ENCODE results near the gene VPS4A. TPM values are rescaled to one million over a fixed set of nuclear protein-coding genes. Genes with fewer than 3 reads are reported as not detected.

Gene VPS4A
- total RNA-seq, 1 experiment from 2014 or later, result 31.4 TPM

- no peak for DNase-seq
- Mint-ChIP-seq H3K27me3 (ENCODE audit: unreplicated experiment) (no peaks in the 10 kb centered on the region), H3K27ac (ENCODE audit: unreplicated experiment) (no peak overlapping the region), H3K4me1 (ENCODE audit: low read depth, unreplicated experiment) (peaks cover 33% of the 10 kb centered on the region), H3K4me3 (ENCODE audit: low read depth, unreplicated experiment) (no peak overlapping the region), H3K9me3 (ENCODE audit: low read depth, unreplicated experiment) (no peaks in the 10 kb centered on the region), H3K36me3 (ENCODE audit: insufficient read depth, unreplicated experiment) (peaks cover 88% of the 10 kb centered on the region)
- intact Hi-C loops (cut with micrococcal nuclease; ENCODE audit: unreplicated experiment), result no loop called here
- TF ChIP-seq CTCF (IDR thresholded peaks at IDR 0.05; ENCODE audit: unreplicated experiment), result no peak
- CTCF ChIA-PET, result no interaction called here
- TSS peak; percentile 40 for BruUV-seq (replicated peaks)
Observed at GRCh38 chr16:69324585-69325253, 13.6 kb downstream of the VPS4A start.

GRCh38 chr16:69325784-69326171 is 14.6 kb downstream of the VPS4A start:
- peaks cover 91% of the 10 kb centered on the region for H3K36me3 Mint-ChIP-seq (ENCODE audit: insufficient read depth, unreplicated experiment)
- CTCF ChIA-PET, result interaction anchor here (1.0 kb wide), 1 partner anchor 10 kb away, joined by 8 read pairs; no protein-coding TSS in a partner anchor

GRCh38 chr16:69326172-69326873 is 15.2 kb downstream of the VPS4A start:
- Mint-ChIP-seq H3K9me3 (ENCODE audit: low read depth, unreplicated experiment) (no peaks in the 10 kb centered on the region), H3K27ac (ENCODE audit: unreplicated experiment) (no peak overlapping the region), H3K4me3 (ENCODE audit: low read depth, unreplicated experiment) (peak overlapping the region; percentile 15), H3K36me3 (ENCODE audit: insufficient read depth, unreplicated experiment) (peaks cover 89% of the 10 kb centered on the region), H3K27me3 (ENCODE audit: unreplicated experiment) (no peaks in the 10 kb centered on the region), H3K4me1 (ENCODE audit: low read depth, unreplicated experiment) (peaks cover 33% of the 10 kb centered on the region)
- TF ChIP-seq CTCF (IDR thresholded peaks at IDR 0.05; ENCODE audit: unreplicated experiment), result no peak
- CTCF ChIA-PET, result interaction anchor here (0.6 to 1.0 kb wide), 3 partner anchors 9 to 435 kb away, joined by 3 to 8 read pairs (median 4); no protein-coding TSS in a partner anchor
- no TSS peak for BruUV-seq (replicated peaks)
- intact Hi-C loops (cut with micrococcal nuclease; ENCODE audit: unreplicated experiment), result no loop called here
- no peak for DNase-seq

More at GRCh38 chr16:69325784-69326171, 14.6 kb downstream of the VPS4A start:
- peaks cover 33% of the 10 kb centered on the region for H3K4me1 Mint-ChIP-seq (ENCODE audit: low read depth, unreplicated experiment)
- H3K27ac Mint-ChIP-seq (ENCODE audit: unreplicated experiment), result no peak overlapping the region
- H3K4me3 Mint-ChIP-seq (ENCODE audit: low read depth, unreplicated experiment), result peak overlapping the region; percentile 15
- DNase-seq, result no peak
- H3K9me3 Mint-ChIP-seq (ENCODE audit: low read depth, unreplicated experiment), result no peaks in the 10 kb centered on the region
- BruUV-seq (replicated peaks), result no TSS peak
- no peak for TF ChIP-seq CTCF (IDR thresholded peaks at IDR 0.05; ENCODE audit: unreplicated experiment)
- H3K27me3 Mint-ChIP-seq (ENCODE audit: unreplicated experiment), result no peaks in the 10 kb centered on the region
- intact Hi-C loops (cut with micrococcal nuclease; ENCODE audit: unreplicated experiment), result no loop called here

DNA sequence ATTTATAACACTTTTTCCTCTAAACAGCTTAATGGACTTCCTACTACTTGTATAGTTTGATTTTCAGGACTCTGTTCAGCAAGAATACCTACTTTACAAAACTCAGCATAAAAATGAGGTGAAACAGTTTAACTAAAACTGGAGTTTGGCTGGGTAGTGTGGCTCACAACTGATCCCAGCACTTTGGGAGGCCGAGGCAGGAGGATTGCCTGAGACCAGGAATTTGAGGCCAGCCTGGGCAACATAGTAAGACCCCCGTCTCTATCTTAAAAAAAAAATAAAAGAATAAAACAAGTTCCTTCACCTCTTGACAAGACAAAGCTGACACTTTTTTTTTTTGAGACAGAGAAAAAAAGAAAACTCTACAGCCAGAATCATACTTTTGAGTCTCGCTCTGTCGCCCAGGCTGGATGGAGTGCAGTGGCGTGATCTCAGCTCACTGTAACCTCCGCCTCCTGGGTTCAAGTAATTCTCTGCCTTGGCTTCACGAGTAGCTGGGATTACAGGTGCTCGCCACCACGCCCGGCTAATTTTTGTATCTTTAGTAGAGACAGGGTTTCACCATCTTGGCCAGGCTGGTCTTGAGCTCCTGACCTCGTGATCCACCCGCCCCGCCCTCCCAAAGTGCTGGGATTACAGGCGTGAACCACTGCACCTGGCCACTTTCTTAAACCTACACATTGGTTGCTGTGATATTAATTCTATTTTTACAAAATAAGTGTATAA is 16.6 kb downstream of the VPS4A start:
- H3K36me3 Mint-ChIP-seq (ENCODE audit: insufficient read depth, unreplicated experiment), result peaks cover 84% of the 10 kb centered on the region
- CTCF ChIA-PET, result interaction anchor here (1.9 kb wide), 1 partner anchor 178 kb away, joined by 7 read pairs; no protein-coding TSS in a partner anchor
- no peaks in the 10 kb centered on the region for H3K27me3 Mint-ChIP-seq (ENCODE audit: unreplicated experiment)
- TF ChIP-seq CTCF (IDR thresholded peaks at IDR 0.05; ENCODE audit: unreplicated experiment), result no peak
- peaks cover 33% of the 10 kb centered on the region for H3K4me1 Mint-ChIP-seq (ENCODE audit: low read depth, unreplicated experiment)
- H3K9me3 Mint-ChIP-seq (ENCODE audit: low read depth, unreplicated experiment), result no peaks in the 10 kb centered on the region
- DNase-seq, result no peak
- BruUV-seq (replicated peaks), result no TSS peak
- intact Hi-C loops (cut with micrococcal nuclease; ENCODE audit: unreplicated experiment), result no loop called here
- peak overlapping the region; percentile 99 for H3K4me3 Mint-ChIP-seq (ENCODE audit: low read depth, unreplicated experiment)
- H3K27ac Mint-ChIP-seq (ENCODE audit: unreplicated experiment), result peak overlapping the region; percentile 81
